Naive thymus-derived CD4-positive, alpha-beta T cell (primary cell): Measurements from ENCODE around the gene GUCD1. TPM values are rescaled to one million over a fixed set of nuclear protein-coding genes. Genes with fewer than 3 reads are reported as not detected.
A peak's percentile ranks its signal among the peaks of the same experiment; 100 is the strongest.

Source experiments
- ATAC-seq: fragments of 150-1000 bp; cut with Tn5 transposase; 2 replicates; pipeline ENCODE4 v1.10.0; 2021; ENCODE audit warnings: mild to moderate bottlenecking, moderate library complexity
- CTCF ChIA-PET: fragments of 350-600 bp; sonication (Branson Sonifier 250); formaldehyde crosslinking; loops from one replicate; lab custom pipeline; 2021; ENCODE audit warnings: antibody characterized with exemption; lab: Charles Lee
- POLR2A ChIA-PET: fragments of 350-600 bp; sonication (Branson Sonifier 250); formaldehyde crosslinking; loops from one replicate; lab custom pipeline; 2021; ENCODE audit warnings: antibody characterized with exemption, inconsistent platforms; lab: Charles Lee
- DNase-seq, 9 donors: peaks; one replicate each; pipeline versions ENCODE4 v3.0.0 to v3.0.0-alpha.2; 2020 to 2022; ENCODE audit warnings: mixed read lengths in 1 of 9
- H3K27ac ChIP-seq: one replicate; pipeline ENCODE4 v1.7.0; 2013; ENCODE audit warnings: mild to moderate bottlenecking, low read depth, low read length, moderate library complexity
- H3K27me3 ChIP-seq, 2 donors: one replicate each; pipeline ENCODE4 v1.7.0; 2013; ENCODE audit warnings: low read length in 2 of 2, mild to moderate bottlenecking in 2 of 2, moderate library complexity in 2 of 2; ENCODE audit not compliant: control insufficient read depth in 2 of 2, insufficient read depth in 2 of 2
- H3K36me3 ChIP-seq, 3 experiments: 1 replicate in 2 of 3; 2 replicates in 1 of 3; pipeline ENCODE4 v1.7.0; 2013; ENCODE audit warnings: low read length in 3 of 3, mild to moderate bottlenecking in 3 of 3, moderate library complexity in 1 of 3; ENCODE audit not compliant: insufficient read depth in 3 of 3, control insufficient read depth in 2 of 3
- H3K4me1 ChIP-seq, 2 donors: one replicate each; pipeline ENCODE4 v1.7.0; 2013; ENCODE audit warnings: low read length in 2 of 2, mild to moderate bottlenecking in 2 of 2, moderate library complexity in 1 of 2; ENCODE audit not compliant: control insufficient read depth in 2 of 2, insufficient read depth in 2 of 2
- H3K4me3 ChIP-seq: 2 replicates; pipeline ENCODE4 v1.7.0; 2013; ENCODE audit warnings: mild to moderate bottlenecking, low read length
- H3K9me3 ChIP-seq, 3 experiments: 1 replicate in 2 of 3; 2 replicates in 1 of 3; pipeline ENCODE4 v1.7.0; 2013; ENCODE audit warnings: low read length in 3 of 3; ENCODE audit not compliant: control insufficient read depth in 2 of 3
- H3K27ac Mint-ChIP-seq, 9 donors: one replicate each; pipeline ENCODE4 v1.8.0; 2020 to 2022; ENCODE audit warnings: mixed read lengths in 9 of 9, mild to moderate bottlenecking in 8 of 9, moderate library complexity in 5 of 9, inconsistent platforms in 2 of 9
- H3K27me3 Mint-ChIP-seq, 5 donors: one replicate each; pipeline ENCODE4 v1.8.0; 2021 to 2022; ENCODE audit warnings: mixed read lengths in 5 of 5, mild to moderate bottlenecking in 1 of 5
- H3K36me3 Mint-ChIP-seq, 5 donors: one replicate each; pipeline ENCODE4 v1.8.0; 2020 to 2022; ENCODE audit warnings: mixed read lengths in 5 of 5, mild to moderate bottlenecking in 3 of 5, inconsistent platforms in 1 of 5
- H3K4me1 Mint-ChIP-seq, 7 donors: one replicate each; pipeline ENCODE4 v1.8.0; 2020 to 2022; ENCODE audit warnings: mixed read lengths in 7 of 7, mild to moderate bottlenecking in 3 of 7, inconsistent platforms in 1 of 7
- H3K4me3 Mint-ChIP-seq, 10 donors: one replicate each; pipeline ENCODE4 v1.8.0; 2020 to 2022; ENCODE audit warnings: mild to moderate bottlenecking in 10 of 10, mixed read lengths in 10 of 10, moderate library complexity in 6 of 10, inconsistent platforms in 2 of 10
- H3K9me3 Mint-ChIP-seq, 11 donors: one replicate each; pipeline ENCODE4 v1.8.0; 2020 to 2022; ENCODE audit warnings: mixed read lengths in 11 of 11, mild to moderate bottlenecking in 4 of 11, inconsistent platforms in 1 of 11, moderate library complexity in 1 of 11
- intact Hi-C, 2 donors: fragments of 100-400 bp; cut with micrococcal nuclease; formaldehyde crosslinking; loops; one replicate each; pipeline ENCODE4 v1.15.1; 2023
- polyA plus RNA-seq, 2 donors: library from polyadenylated mRNA; unstranded; fragments of 300-500 nt; fragmentation: Illumina TruSeq; gene quantifications; one replicate each; pipeline ENCODE4 v1.2.3, GENCODE V29; 2021
- total RNA-seq, 6 experiments: library from RNA in 5 of 6; stranded (reverse) in 5 of 6; gene quantifications; 1 replicate in 5 of 6; 2 replicates in 1 of 6; pipeline ENCODE4 v1.2.3 and lab custom pipeline; 2021 to 2026

Gene GUCD1
- total and polyA plus RNA-seq, 7 experiments from 2014 or later = 33.1 to 131 (median 61.7) TPM

- Mint-ChIP-seq H3K27me3 (peaks cover 0 to 6% (median 4%) of the 10 kb centered on the region in 5 donors), H3K4me1 (peaks cover 0 to 6% (median 0%) of the 10 kb centered on the region in 7 donors), H3K36me3 (peaks cover 0 to 8% (median 0%) of the 10 kb centered on the region in 5 donors), H3K9me3 (no peaks in the 10 kb centered on the region), H3K27ac (no peak overlapping the region), H3K4me3 (no peak overlapping the region)
- Histone ChIP-seq H3K4me1 (no peaks in the 10 kb centered on the region), H3K27me3 (no peaks in the 10 kb centered on the region), H3K36me3 (peaks cover 0 to 7% (median 0%) of the 10 kb centered on the region in 3 experiments), H3K9me3 (no peaks in the 10 kb centered on the region), H3K4me3 (no peak overlapping the region), H3K27ac (no peak overlapping the region)
- intact Hi-C loops = no loop called here
- DNase-seq = no peak
- ChIA-PET POLR2A (no interaction called here), CTCF (no interaction called here)
- no peak for ATAC-seq
These were observed 31.1 kb upstream of the GUCD1 start for GRCh38 chr22:24585927-24586546.

- DNase-seq (no peak), ATAC-seq (no peak)
- intact Hi-C loops = no loop called here
- Histone ChIP-seq H3K36me3 (peaks cover 0 to 7% (median 0%) of the 10 kb centered on the region in 3 experiments), H3K27me3 (no peaks in the 10 kb centered on the region), H3K27ac (no peak overlapping the region), H3K4me1 (no peaks in the 10 kb centered on the region), H3K4me3 (no peak overlapping the region), H3K9me3 (no peaks in the 10 kb centered on the region)
- ChIA-PET POLR2A (no interaction called here), CTCF (no interaction called here)
- Mint-ChIP-seq H3K4me1 (peaks cover 0 to 6% (median 0%) of the 10 kb centered on the region in 7 donors), H3K9me3 (no peaks in the 10 kb centered on the region), H3K36me3 (peaks cover 0 to 3% (median 0%) of the 10 kb centered on the region in 5 donors), H3K4me3 (no peak overlapping the region), H3K27ac (no peak overlapping the region), H3K27me3 (peaks cover 0 to under 1% (median 0%) of the 10 kb centered on the region in 5 donors)
These were observed 30.5 kb upstream of the GUCD1 start for GRCh38 chr22:24585461-24585860.

GRCh38 chr22:24584871-24585411, 30.0 kb upstream of the GUCD1 start:
- no peak overlapping the region for H3K4me3 ChIP-seq
- H3K36me3 ChIP-seq = peaks cover 0 to 7% (median 0%) of the 10 kb centered on the region in 3 experiments
- no peaks in the 10 kb centered on the region for H3K4me1 ChIP-seq
- no peaks in the 10 kb centered on the region for H3K9me3 Mint-ChIP-seq
- H3K4me1 Mint-ChIP-seq = peaks cover 0 to 6% (median 0%) of the 10 kb centered on the region in 7 donors
- no peak overlapping the region for H3K27ac ChIP-seq
- H3K4me3 Mint-ChIP-seq = no peak overlapping the region
- H3K36me3 Mint-ChIP-seq = no peaks in the 10 kb centered on the region
- H3K27me3 ChIP-seq = no peaks in the 10 kb centered on the region
- intact Hi-C loops = no loop called here
- POLR2A ChIA-PET = no interaction called here
- CTCF ChIA-PET = no interaction called here
- H3K9me3 ChIP-seq = no peaks in the 10 kb centered on the region
- no peaks in the 10 kb centered on the region for H3K27me3 Mint-ChIP-seq
- no peak overlapping the region for H3K27ac Mint-ChIP-seq
- DNase-seq (no peak), ATAC-seq (no peak)

- Mint-ChIP-seq H3K27me3 (no peaks in the 10 kb centered on the region), H3K4me3 (no peak overlapping the region), H3K9me3 (no peaks in the 10 kb centered on the region), H3K36me3 (no peaks in the 10 kb centered on the region), H3K4me1 (peaks cover 0 to 6% (median 0%) of the 10 kb centered on the region in 7 donors), H3K27ac (no peak overlapping the region)
- ChIA-PET CTCF (no interaction called here), POLR2A (interaction anchor here (0.9 kb wide), 1 partner anchor 13 kb away, joined by 3 read pairs; no protein-coding TSS in a partner anchor)
- DNase-seq = no peak
- Histone ChIP-seq H3K36me3 (peaks cover 0 to 7% (median 0%) of the 10 kb centered on the region in 3 experiments), H3K4me1 (no peaks in the 10 kb centered on the region), H3K4me3 (no peak overlapping the region), H3K27me3 (no peaks in the 10 kb centered on the region), H3K9me3 (no peaks in the 10 kb centered on the region), H3K27ac (no peak overlapping the region)
- intact Hi-C loops = no loop called here
- no peak for ATAC-seq
These were observed 29.3 kb upstream of the GUCD1 start for GRCh38 chr22:24584166-24584790.

GRCh38 chr22:24583221-24584165, 28.6 kb upstream of the GUCD1 start:
- Histone ChIP-seq H3K4me1 (no peaks in the 10 kb centered on the region), H3K27me3 (no peaks in the 10 kb centered on the region), H3K27ac (no peak overlapping the region), H3K36me3 (peaks cover 0 to 4% (median 0%) of the 10 kb centered on the region in 3 experiments), H3K9me3 (no peaks in the 10 kb centered on the region), H3K4me3 (no peak overlapping the region)
- ChIA-PET CTCF (no interaction called here), POLR2A (interaction anchor here (0.9 kb wide), 1 partner anchor 14 kb away, joined by 3 read pairs; no protein-coding TSS in a partner anchor)
- DNase-seq = no peak
- H3K36me3 Mint-ChIP-seq = peaks cover 0 to 2% (median 0%) of the 10 kb centered on the region in 5 donors
- no peak overlapping the region for H3K4me3 Mint-ChIP-seq
- H3K9me3 Mint-ChIP-seq = no peaks in the 10 kb centered on the region
- intact Hi-C loops = no loop called here
- H3K27ac Mint-ChIP-seq = no peak overlapping the region
- H3K4me1 Mint-ChIP-seq = peaks cover 0 to 6% (median 0%) of the 10 kb centered on the region in 7 donors
- ATAC-seq = no peak
- no peaks in the 10 kb centered on the region for H3K27me3 Mint-ChIP-seq

GRCh38 chr22:24582056-24582814, 27.3 kb upstream of the GUCD1 start:
- Mint-ChIP-seq H3K36me3 (peaks cover 0 to 2% (median 0%) of the 10 kb centered on the region in 5 donors), H3K27me3 (no peaks in the 10 kb centered on the region), H3K27ac (peak overlapping the region in 1 of 9 donors; percentile 43), H3K4me1 (peaks cover 0 to 6% (median 0%) of the 10 kb centered on the region in 7 donors), H3K4me3 (no peak overlapping the region), H3K9me3 (no peaks in the 10 kb centered on the region)
- ATAC-seq = no peak
- Histone ChIP-seq H3K4me1 (no peaks in the 10 kb centered on the region), H3K9me3 (no peaks in the 10 kb centered on the region), H3K4me3 (no peak overlapping the region), H3K27ac (no peak overlapping the region), H3K27me3 (no peaks in the 10 kb centered on the region), H3K36me3 (peaks cover 0 to 4% (median 0%) of the 10 kb centered on the region in 3 experiments)
- DNase-seq = no peak
- intact Hi-C loops = no loop called here
- ChIA-PET CTCF (no interaction called here), POLR2A (no interaction called here)
